Measurements from ENCODE around the gene OR11L1.

DNA sequence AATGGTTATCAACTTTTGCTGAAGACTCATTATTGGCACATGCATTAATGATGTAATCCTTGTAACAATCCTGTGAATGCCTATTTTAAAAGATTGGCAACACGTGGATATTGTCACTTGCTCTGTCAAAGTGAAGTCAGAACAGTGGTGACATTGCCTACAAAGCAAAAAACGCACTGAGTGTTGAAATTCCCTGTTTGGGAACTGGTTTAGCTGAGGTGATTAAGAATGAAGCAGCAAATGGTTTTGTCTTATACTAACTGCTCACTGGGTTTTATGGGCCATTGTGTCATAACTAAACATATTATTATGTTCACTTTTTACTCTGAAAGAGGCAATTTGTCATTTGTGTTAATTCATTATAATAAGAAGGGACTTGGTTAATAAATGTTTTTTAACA, 29.1 kb downstream of the OR11L1 start:
- TF ChIP-seq, protein P1, sequence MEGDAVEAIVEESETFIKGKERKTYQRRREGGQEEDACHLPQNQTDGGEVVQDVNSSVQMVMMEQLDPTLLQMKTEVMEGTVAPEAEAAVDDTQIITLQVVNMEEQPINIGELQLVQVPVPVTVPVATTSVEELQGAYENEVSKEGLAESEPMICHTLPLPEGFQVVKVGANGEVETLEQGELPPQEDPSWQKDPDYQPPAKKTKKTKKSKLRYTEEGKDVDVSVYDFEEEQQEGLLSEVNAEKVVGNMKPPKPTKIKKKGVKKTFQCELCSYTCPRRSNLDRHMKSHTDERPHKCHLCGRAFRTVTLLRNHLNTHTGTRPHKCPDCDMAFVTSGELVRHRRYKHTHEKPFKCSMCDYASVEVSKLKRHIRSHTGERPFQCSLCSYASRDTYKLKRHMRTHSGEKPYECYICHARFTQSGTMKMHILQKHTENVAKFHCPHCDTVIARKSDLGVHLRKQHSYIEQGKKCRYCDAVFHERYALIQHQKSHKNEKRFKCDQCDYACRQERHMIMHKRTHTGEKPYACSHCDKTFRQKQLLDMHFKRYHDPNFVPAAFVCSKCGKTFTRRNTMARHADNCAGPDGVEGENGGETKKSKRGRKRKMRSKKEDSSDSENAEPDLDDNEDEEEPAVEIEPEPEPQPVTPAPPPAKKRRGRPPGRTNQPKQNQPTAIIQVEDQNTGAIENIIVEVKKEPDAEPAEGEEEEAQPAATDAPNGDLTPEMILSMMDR (conservative IDR thresholded peaks at IDR 0.05; ENCODE audit: low read length): no peak
- TF ChIP-seq EZH2phosphoT487 (IDR thresholded peaks at IDR 0.05; ENCODE audit: borderline replicate concordance, low read depth, low read length): no peak

All from OCI-LY7 (cell line).